RWPE2 (cell line): Measurements from ENCODE around the gene MUC4.
"Not testable (repeated sequence)": the region's sequence is repeated elsewhere in the genome, so short reads cannot be mapped to it uniquely, and the experiment has no call there.

Source experiments
- ATAC-seq: fragments of 200-7000 bp; cut with Tn5 transposase; 3 replicates; pipeline ENCODE4 v1.9.1; 2021; ENCODE audit warnings: low read depth
- DNase-seq: peaks from one replicate; pipeline ENCODE4 v3.0.0-alpha.2; 2020; ENCODE audit warnings: low spot score
- H3K27ac ChIP-seq: fragments of 450-650 bp; 2 replicates; pipeline ENCODE4 v1.5.1; 2017; ENCODE audit warnings: mild to moderate bottlenecking; ENCODE audit not compliant: poor library complexity, severe bottlenecking
- H3K27me3 ChIP-seq: fragments of 250-450 bp; sonication (Bioruptor Pico); 2 replicates; pipeline ENCODE4 v1.5.1; 2021; ENCODE audit warnings: mild to moderate bottlenecking, moderate library complexity; ENCODE audit not compliant: insufficient read depth, poor library complexity, severe bottlenecking
- H3K36me3 ChIP-seq: fragments of 250-450 bp; sonication (Bioruptor Pico); 2 replicates; pipeline ENCODE4 v1.5.1; 2020; ENCODE audit warnings: low read depth, mild to moderate bottlenecking, moderate library complexity
- H3K4me1 ChIP-seq: fragments of 250-450 bp; sonication (Bioruptor Pico); 2 replicates; pipeline ENCODE4 v1.5.1; 2021; ENCODE audit warnings: mild to moderate bottlenecking, moderate library complexity; ENCODE audit not compliant: insufficient read depth, poor library complexity, severe bottlenecking
- H3K4me3 ChIP-seq: fragments of 250-450 bp; sonication (Bioruptor Pico); 2 replicates; pipeline ENCODE4 v1.5.1; 2021; ENCODE audit warnings: mild to moderate bottlenecking, moderate library complexity; ENCODE audit not compliant: severe bottlenecking
- H3K9me3 ChIP-seq: fragments of 250-450 bp; sonication (Bioruptor Pico); 2 replicates; pipeline ENCODE4 v1.5.1; 2021; ENCODE audit warnings: mild to moderate bottlenecking, moderate library complexity; ENCODE audit not compliant: severe bottlenecking
- CTCF ChIP-seq: fragments of 450-650 bp; IDR thresholded peaks from one replicate; pipeline ENCODE4 v1.5.1; 2017; ENCODE audit warnings: mild to moderate bottlenecking, moderate library complexity; ENCODE audit not compliant: poor library complexity, severe bottlenecking

MUC4 gene

GRCh38 chr3:195751560-195751959 is 60.2 kb downstream of the MUC4 start:
- no peak overlapping the region for H3K4me3 ChIP-seq
- no peak overlapping the region for H3K27ac ChIP-seq
- ATAC-seq (no peak), DNase-seq (no peak)
- no peaks in the 10 kb centered on the region for H3K27me3 ChIP-seq
- H3K9me3 ChIP-seq = no peaks in the 10 kb centered on the region
- TF ChIP-seq CTCF = no peak
- H3K36me3 ChIP-seq = no peaks in the 10 kb centered on the region
- H3K4me1 ChIP-seq = no peaks in the 10 kb centered on the region

GRCh38 chr3:195750797-195751520 is 60.8 kb downstream of the MUC4 start:
- no peak overlapping the region for H3K4me3 ChIP-seq
- ATAC-seq (no peak), DNase-seq (no peak)
- H3K36me3 ChIP-seq = no peaks in the 10 kb centered on the region
- H3K27ac ChIP-seq = no peak overlapping the region
- H3K27me3 ChIP-seq = no peaks in the 10 kb centered on the region
- H3K9me3 ChIP-seq = no peaks in the 10 kb centered on the region
- no peaks in the 10 kb centered on the region for H3K4me1 ChIP-seq
- TF ChIP-seq CTCF = no peak

- H3K27ac ChIP-seq, DNase-seq, H3K9me3 ChIP-seq, H3K4me3 ChIP-seq, H3K36me3 ChIP-seq, ATAC-seq, H3K27me3 ChIP-seq, H3K4me1 ChIP-seq: not testable (repeated sequence)
Observed at GRCh38 chr3:195749101-195749500, 62.6 kb downstream of the MUC4 start.

- Histone ChIP-seq H3K27ac (no peak overlapping the region), H3K27me3 (no peaks in the 10 kb centered on the region), H3K4me1 (no peaks in the 10 kb centered on the region), H3K4me3 (no peak overlapping the region), H3K36me3 (no peaks in the 10 kb centered on the region), H3K9me3 (no peaks in the 10 kb centered on the region)
- no peak for ATAC-seq
- no peak for TF ChIP-seq CTCF
- no peak for DNase-seq
Observed at GRCh38 chr3:195748661-195749060, 63.1 kb downstream of the MUC4 start.

- Histone ChIP-seq H3K4me3 (no peak overlapping the region), H3K27me3 (no peaks in the 10 kb centered on the region), H3K4me1 (no peaks in the 10 kb centered on the region), H3K9me3 (no peaks in the 10 kb centered on the region), H3K36me3 (no peaks in the 10 kb centered on the region), H3K27ac (no peak overlapping the region)
- TF ChIP-seq CTCF = no peak
- no peak for ATAC-seq
- no peak for DNase-seq
Observed at GRCh38 chr3:195746751-195747150, 65.0 kb downstream of the MUC4 start.
